ENCODE measurements around the gene SLC9C2. TPM values are rescaled to one million over a fixed set of nuclear protein-coding genes. Genes with fewer than 3 reads are reported as not detected.
"Not testable (repeated sequence)": the region's sequence is repeated elsewhere in the genome, so short reads cannot be mapped to it uniquely, and the experiment has no call there.

Gene SLC9C2
- total RNA-seq, 5 donors from 2014 or later (not counting 1 experiment from before 2014, with no cell fraction given), result not detected

GRCh38 chr1:173467426-173467825 is 135.4 kb downstream of the SLC9C2 start:
- peaks cover 28 to 40% (median 34%) of the 10 kb centered on the region in 3 donors for H3K4me1 Mint-ChIP-seq
- H3K27ac ChIP-seq (ENCODE audit: low read length), result no peak overlapping the region
- no peak overlapping the region for H3K4me3 Mint-ChIP-seq
- H3K4me3 ChIP-seq (ENCODE audit: control insufficient read depth in 1 of 2, extremely low read depth in 1 of 2, low read length in 1 of 2), result no peak overlapping the region
- CTCF ChIA-PET, result no interaction called here
- H3K9me3 Mint-ChIP-seq, result peaks cover 13 to 45% (median 37%) of the 10 kb centered on the region in 3 donors
- DNase-seq, result no peak
- H3K27me3 ChIP-seq (replicated peaks in 1 of 2; ENCODE audit: control insufficient read depth in 2 of 2, extremely low read depth in 1 of 2, insufficient read depth in 2 of 2, low read length in 1 of 2), result no peaks in the 10 kb centered on the region
- no peak overlapping the region for H3K27ac Mint-ChIP-seq
- peaks cover 81% of the 10 kb centered on the region for H3K36me3 Mint-ChIP-seq
- WGBS (ENCODE audit: insufficient coverage), result no CpG with 5 or more reads among the region's 4 CpGs
- H3K9me3 ChIP-seq, result no peaks in the 10 kb centered on the region
- no peak for ATAC-seq (replicated peaks in 1 of 4)
- no peaks in the 10 kb centered on the region for H3K27me3 Mint-ChIP-seq
- POLR2A ChIA-PET, result no interaction called here
- no peaks in the 10 kb centered on the region for H3K4me1 ChIP-seq (ENCODE audit: control insufficient read depth in 1 of 2, extremely low read depth in 1 of 2, insufficient read depth in 2 of 2, low read length in 2 of 2)
- H3K36me3 ChIP-seq (ENCODE audit: control insufficient read depth in 2 of 2, extremely low read depth in 1 of 2, insufficient read depth in 1 of 2, low read length in 1 of 2), result no peaks in the 10 kb centered on the region

- 77% methylated on average over 2 of the region's 2 CpGs for WGBS (ENCODE audit: insufficient coverage)
- POLR2A ChIA-PET, result not testable (repeated sequence)
Measured at GRCh38 chr1:173464185-173464584, 138.7 kb downstream of the SLC9C2 start.

GRCh38 chr1:173462666-173463065 is 140.2 kb downstream of the SLC9C2 start:
- no CpG with 5 or more reads among the region's 2 CpGs for WGBS (ENCODE audit: insufficient coverage)
- H3K4me3 ChIP-seq (ENCODE audit: control insufficient read depth in 1 of 2, extremely low read depth in 1 of 2, low read length in 1 of 2); ATAC-seq (replicated peaks in 1 of 4); H3K27me3 ChIP-seq (replicated peaks in 1 of 2; ENCODE audit: control insufficient read depth in 2 of 2, extremely low read depth in 1 of 2, insufficient read depth in 2 of 2, low read length in 1 of 2); H3K4me1 ChIP-seq (ENCODE audit: control insufficient read depth in 1 of 2, extremely low read depth in 1 of 2, insufficient read depth in 2 of 2, low read length in 2 of 2); H3K27ac ChIP-seq (ENCODE audit: low read length); H3K9me3 ChIP-seq; CTCF ChIA-PET; H3K4me3 Mint-ChIP-seq; H3K27me3 Mint-ChIP-seq; DNase-seq; POLR2A ChIA-PET; H3K27ac Mint-ChIP-seq: not testable (repeated sequence)
- H3K36me3 ChIP-seq (ENCODE audit: control insufficient read depth in 2 of 2, extremely low read depth in 1 of 2, insufficient read depth in 1 of 2, low read length in 1 of 2), result peaks cover 3 to 24% of the 10 kb centered on the region in 2 donors
- peaks cover 86% of the 10 kb centered on the region for H3K36me3 Mint-ChIP-seq
- peaks cover 9 to 20% (median 19%) of the 10 kb centered on the region in 3 donors for H3K9me3 Mint-ChIP-seq
- H3K4me1 Mint-ChIP-seq, result peaks cover 34 to 51% (median 42%) of the 10 kb centered on the region in 3 donors

More at GRCh38 chr1:173464185-173464584, 138.7 kb downstream of the SLC9C2 start:
- H3K27me3 Mint-ChIP-seq; H3K27me3 ChIP-seq (replicated peaks in 1 of 2; ENCODE audit: control insufficient read depth in 2 of 2, extremely low read depth in 1 of 2, insufficient read depth in 2 of 2, low read length in 1 of 2); H3K9me3 ChIP-seq; DNase-seq; ATAC-seq (replicated peaks in 1 of 4); H3K4me1 ChIP-seq (ENCODE audit: control insufficient read depth in 1 of 2, extremely low read depth in 1 of 2, insufficient read depth in 2 of 2, low read length in 2 of 2); H3K27ac ChIP-seq (ENCODE audit: low read length); H3K4me3 ChIP-seq (ENCODE audit: control insufficient read depth in 1 of 2, extremely low read depth in 1 of 2, low read length in 1 of 2); H3K4me3 Mint-ChIP-seq; CTCF ChIA-PET: not testable (repeated sequence)
- Mint-ChIP-seq H3K36me3 (peaks cover 86% of the 10 kb centered on the region), H3K4me1 (peaks cover 28 to 49% (median 40%) of the 10 kb centered on the region in 3 donors), H3K9me3 (peaks cover 9 to 28% (median 28%) of the 10 kb centered on the region in 3 donors), H3K27ac (peak overlapping the region in 1 of 2 donors; percentile 27)
- peaks cover 3 to 24% of the 10 kb centered on the region in 2 donors for H3K36me3 ChIP-seq (ENCODE audit: control insufficient read depth in 2 of 2, extremely low read depth in 1 of 2, insufficient read depth in 1 of 2, low read length in 1 of 2)

GRCh38 chr1:173459885-173460284 is 143.0 kb downstream of the SLC9C2 start:
- peaks cover 83% of the 10 kb centered on the region for H3K36me3 Mint-ChIP-seq
- WGBS (ENCODE audit: insufficient coverage), result 83% methylated on average over 2 of the region's 4 CpGs
- ChIA-PET CTCF (no interaction called here), POLR2A (no interaction called here)
- Histone ChIP-seq H3K9me3 (no peaks in the 10 kb centered on the region), H3K27me3 (replicated peaks in 1 of 2; ENCODE audit: control insufficient read depth in 2 of 2, extremely low read depth in 1 of 2, insufficient read depth in 2 of 2, low read length in 1 of 2) (no peaks in the 10 kb centered on the region), H3K4me3 (ENCODE audit: control insufficient read depth in 1 of 2, extremely low read depth in 1 of 2, low read length in 1 of 2) (no peak overlapping the region), H3K27ac (ENCODE audit: low read length) (no peak overlapping the region), H3K36me3 (ENCODE audit: control insufficient read depth in 2 of 2, extremely low read depth in 1 of 2, insufficient read depth in 1 of 2, low read length in 1 of 2) (peaks cover 3 to 24% of the 10 kb centered on the region in 2 donors), H3K4me1 (ENCODE audit: control insufficient read depth in 1 of 2, extremely low read depth in 1 of 2, insufficient read depth in 2 of 2, low read length in 2 of 2) (peaks cover 2 to 11% of the 10 kb centered on the region in 2 experiments)
- no peaks in the 10 kb centered on the region for H3K27me3 Mint-ChIP-seq
- peak overlapping the region in 1 of 2 donors; percentile 5 for H3K27ac Mint-ChIP-seq
- DNase-seq (no peak), ATAC-seq (replicated peaks in 1 of 4) (no peak)
- no peak overlapping the region for H3K4me3 Mint-ChIP-seq
- peaks cover 4 to 12% (median 10%) of the 10 kb centered on the region in 3 donors for H3K9me3 Mint-ChIP-seq
- peaks cover 40 to 53% (median 47%) of the 10 kb centered on the region in 3 donors for H3K4me1 Mint-ChIP-seq

GRCh38 chr1:173454966-173455524 is 147.8 kb downstream of the SLC9C2 start:
- peak in 3 of 4 experiments; percentile 43 to 75 (median 67) for ATAC-seq (replicated peaks in 1 of 4)
- Mint-ChIP-seq H3K36me3 (peaks cover 60% of the 10 kb centered on the region), H3K4me3 (peak overlapping the region in 1 of 3 donors; percentile 1), H3K27ac (peak overlapping the region; percentile 34 to 56), H3K4me1 (peaks cover 33 to 48% (median 44%) of the 10 kb centered on the region in 3 donors), H3K27me3 (no peaks in the 10 kb centered on the region), H3K9me3 (no peaks in the 10 kb centered on the region)
- H3K36me3 ChIP-seq (ENCODE audit: control insufficient read depth in 2 of 2, extremely low read depth in 1 of 2, insufficient read depth in 1 of 2, low read length in 1 of 2), result peaks cover 3 to 4% of the 10 kb centered on the region in 2 donors
- CTCF ChIA-PET, result interaction anchor here in 1 of 2 donors (0.6 kb wide), 1 partner anchor 18 kb away, joined by 3 read pairs; no protein-coding TSS in a partner anchor
- WGBS (ENCODE audit: insufficient coverage), result 90% methylated on average over 1 of the region's 4 CpGs
- H3K27ac ChIP-seq (ENCODE audit: low read length), result no peak overlapping the region
- H3K4me1 ChIP-seq (ENCODE audit: control insufficient read depth in 1 of 2, extremely low read depth in 1 of 2, insufficient read depth in 2 of 2, low read length in 2 of 2), result peaks cover 2 to 10% of the 10 kb centered on the region in 2 experiments
- DNase-seq, result peak in 1 of 35 experiments; percentile 13
- no peaks in the 10 kb centered on the region for H3K27me3 ChIP-seq (replicated peaks in 1 of 2; ENCODE audit: control insufficient read depth in 2 of 2, extremely low read depth in 1 of 2, insufficient read depth in 2 of 2, low read length in 1 of 2)
- H3K4me3 ChIP-seq (ENCODE audit: control insufficient read depth in 1 of 2, extremely low read depth in 1 of 2, low read length in 1 of 2), result no peak overlapping the region
- POLR2A ChIA-PET, result no interaction called here
- H3K9me3 ChIP-seq, result no peaks in the 10 kb centered on the region

GRCh38 chr1:173453982-173454381 is 148.9 kb downstream of the SLC9C2 start:
- POLR2A ChIA-PET, result no interaction called here

More at GRCh38 chr1:173453982-173454381, 148.9 kb downstream of the SLC9C2 start:
- Histone ChIP-seq H3K27ac (ENCODE audit: low read length) (no peak overlapping the region), H3K9me3 (no peaks in the 10 kb centered on the region), H3K4me1 (ENCODE audit: control insufficient read depth in 1 of 2, extremely low read depth in 1 of 2, insufficient read depth in 2 of 2, low read length in 2 of 2) (peaks cover 2 to 4% of the 10 kb centered on the region in 2 experiments), H3K36me3 (ENCODE audit: control insufficient read depth in 2 of 2, extremely low read depth in 1 of 2, insufficient read depth in 1 of 2, low read length in 1 of 2) (no peaks in the 10 kb centered on the region), H3K27me3 (replicated peaks in 1 of 2; ENCODE audit: control insufficient read depth in 2 of 2, extremely low read depth in 1 of 2, insufficient read depth in 2 of 2, low read length in 1 of 2) (no peaks in the 10 kb centered on the region), H3K4me3 (ENCODE audit: control insufficient read depth in 1 of 2, extremely low read depth in 1 of 2, low read length in 1 of 2) (no peak overlapping the region)
- Mint-ChIP-seq H3K4me1 (peaks cover 39 to 42% (median 41%) of the 10 kb centered on the region in 3 donors), H3K36me3 (peaks cover 61% of the 10 kb centered on the region), H3K27ac (no peak overlapping the region), H3K4me3 (no peak overlapping the region), H3K9me3 (no peaks in the 10 kb centered on the region), H3K27me3 (no peaks in the 10 kb centered on the region)
- CTCF ChIA-PET, result interaction anchor here (0.7 to 1.1 kb wide), 2 partner anchors 18 to 24 kb away, joined by 3 to 4 read pairs; no protein-coding TSS in a partner anchor
- no peak for DNase-seq
- no peak for ATAC-seq (replicated peaks in 1 of 4)

Data from T-cell (primary cell).